HepG2 (cell line): Measurements from ENCODE around the gene LEPROT. TPM values are rescaled to one million over a fixed set of nuclear protein-coding genes. Genes with fewer than 3 reads are reported as not detected.
A peak's percentile ranks its signal among the peaks of the same experiment; 100 is the strongest.

ENCODE experiments used
- ATF1 ChIP-seq: IDR thresholded peaks from 2 replicates; pipeline ENCODE4 v1.6.1; 2016; ENCODE audit warnings: mild to moderate bottlenecking, control low read depth
- CBX1 ChIP-seq: IDR thresholded peaks from one replicate; pipeline ENCODE4 v1.6.1; 2016; ENCODE audit warnings: antibody characterized with exemption, low read depth
- CENPX ChIP-seq: sonication (generic); formaldehyde crosslinking; IDR thresholded peaks from 2 replicates; pipeline ENCODE4 v1.9.0; 2021; ENCODE audit warnings: mild to moderate bottlenecking, missing genetic modification reagents, moderate library complexity
- E2F1 ChIP-seq: sonication (generic); formaldehyde crosslinking; IDR thresholded peaks from 2 replicates; pipeline ENCODE4 v1.5.0; 2020; ENCODE audit warnings: missing genetic modification reagents
- E2F2 ChIP-seq: sonication (generic); formaldehyde crosslinking; IDR thresholded peaks from 2 replicates; pipeline ENCODE4 v1.4.0; 2020; ENCODE audit warnings: missing genetic modification reagents, borderline replicate concordance
- FOSL2 ChIP-seq: sonication (generic); formaldehyde crosslinking; IDR thresholded peaks from 2 replicates; pipeline ENCODE4 v1.4.0; 2020; ENCODE audit warnings: missing genetic modification reagents
- GABPB1 ChIP-seq: IDR thresholded peaks from 2 replicates; pipeline ENCODE4 v1.6.1; 2016; ENCODE audit warnings: mild to moderate bottlenecking, missing genetic modification reagents, moderate library complexity, missing compliant biosample characterization
- HNRNPUL1 ChIP-seq: fragments of 200-400 bp; formaldehyde crosslinking; IDR thresholded peaks from 2 replicates; pipeline ENCODE4 v1.6.1; 2017; ENCODE audit warnings: low read depth, mild to moderate bottlenecking, low read length, moderate library complexity
- HOXA7 ChIP-seq: sonication (generic); formaldehyde crosslinking; IDR thresholded peaks from 2 replicates; pipeline ENCODE4 v1.8.1; 2022; ENCODE audit warnings: mild to moderate bottlenecking, missing genetic modification reagents, moderate library complexity
- NFKBIZ ChIP-seq: IDR thresholded peaks from 2 replicates; pipeline ENCODE4 v1.6.1; 2018; ENCODE audit warnings: missing genetic modification reagents, missing compliant biosample characterization
- NR1H2 ChIP-seq: sonication (generic); formaldehyde crosslinking; IDR thresholded peaks from 2 replicates; pipeline ENCODE4 v1.8.1; 2022; ENCODE audit warnings: low read depth, missing genetic modification reagents, borderline replicate concordance
- NR2C2 ChIP-seq: sonication (generic); formaldehyde crosslinking; IDR thresholded peaks from 2 replicates; pipeline ENCODE4 v1.4.0; 2020; ENCODE audit warnings: missing genetic modification reagents, mild to moderate bottlenecking, moderate library complexity, borderline replicate concordance
- PRMT3 ChIP-seq: sonication (generic); formaldehyde crosslinking; IDR thresholded peaks from 2 replicates; pipeline ENCODE4 v1.8.1; 2022; ENCODE audit warnings: low read depth, mild to moderate bottlenecking, moderate library complexity, missing genetic modification reagents, borderline replicate concordance
- RELA ChIP-seq: sonication (generic); formaldehyde crosslinking; IDR thresholded peaks from 2 replicates; pipeline ENCODE4 v1.4.0; 2020; ENCODE audit warnings: missing genetic modification reagents
- RXRA ChIP-seq: sonication (generic); formaldehyde crosslinking; IDR thresholded peaks from 2 replicates; pipeline ENCODE4 v1.5.1; 2020; ENCODE audit warnings: missing genetic modification reagents
- SPEN ChIP-seq: sonication (generic); formaldehyde crosslinking; IDR thresholded peaks from 2 replicates; pipeline ENCODE4 v1.5.1; 2020; ENCODE audit warnings: low read depth, mild to moderate bottlenecking, missing genetic modification reagents
- SRSF9 ChIP-seq: fragments of 200-400 bp; formaldehyde crosslinking; IDR thresholded peaks from 2 replicates; pipeline ENCODE4 v1.6.1; 2018; ENCODE audit warnings: borderline replicate concordance, mild to moderate bottlenecking, low read depth, low read length; ENCODE audit not compliant: insufficient read depth, poor library complexity, severe bottlenecking
- TBX3 ChIP-seq: fragments of 450-650 bp; IDR thresholded peaks from 2 replicates; pipeline ENCODE4 v1.6.1; 2017; ENCODE audit warnings: antibody characterized with exemption, mild to moderate bottlenecking, inconsistent platforms, borderline replicate concordance
- TCF7 ChIP-seq: sonication (generic); IDR thresholded peaks from 2 replicates; pipeline ENCODE4 v1.6.1; 2016; ENCODE audit warnings: antibody characterized with exemption, low read depth
- XRCC5 ChIP-seq: fragments of 200-400 bp; formaldehyde crosslinking; optimal IDR thresholded peaks from 2 replicates; pipeline ENCODE3; 2017; ENCODE audit warnings: mild to moderate bottlenecking, low read length
- ZNF431 ChIP-seq: sonication (generic); formaldehyde crosslinking; IDR thresholded peaks from 2 replicates; pipeline ENCODE4 v1.9.0; 2022; ENCODE audit warnings: missing genetic modification reagents, low read depth, mild to moderate bottlenecking, borderline replicate concordance
- ZNF510 ChIP-seq: sonication (generic); formaldehyde crosslinking; IDR thresholded peaks from 2 replicates; pipeline ENCODE4 v1.4.0; 2020; ENCODE audit warnings: low read depth, mild to moderate bottlenecking, missing genetic modification reagents
- ZNF562 ChIP-seq: sonication (generic); formaldehyde crosslinking; IDR thresholded peaks from 2 replicates; pipeline ENCODE4 v1.8.0; 2022; ENCODE audit warnings: missing genetic modification reagents, borderline replicate concordance
- ZNF768 ChIP-seq: sonication (generic); formaldehyde crosslinking; IDR thresholded peaks from 2 replicates; pipeline ENCODE4 v1.4.0; 2020; ENCODE audit warnings: missing genetic modification reagents
- ZNF781 ChIP-seq: sonication (generic); formaldehyde crosslinking; IDR thresholded peaks from 2 replicates; pipeline ENCODE4 v1.5.1; 2020; ENCODE audit warnings: borderline replicate concordance, mild to moderate bottlenecking, missing genetic modification reagents; ENCODE audit errors: not compliant biosample characterization
- ZSCAN31 ChIP-seq: sonication (generic); formaldehyde crosslinking; IDR thresholded peaks from 2 replicates; pipeline ENCODE4 v1.5.0; 2020; ENCODE audit warnings: low read depth, mild to moderate bottlenecking, missing genetic modification reagents
- polyA plus RNA-seq, 8 experiments: library from polyadenylated mRNA; depleted of rRNA in 3 of 8; stranded (reverse) in 7 of 8; unstranded in 1 of 8; fragments of >200 nt; fragmentation: Illumina TruSeq in 4 of 8; extraction: Trizol in 4 of 8; gene quantifications; 2 replicates each; pipeline versions ENCODE4 v1.2.1 to v1.2.3, GENCODE V29; 2011 to 2016; ENCODE audit warnings: low read depth in 4 of 8, missing spikeins in 1 of 8, mixed read lengths in 1 of 8; ENCODE audit not compliant: insufficient read depth in 1 of 8
- total RNA-seq, 5 experiments: library from RNA; depleted of rRNA; stranded (reverse); fragments of >200 nt; fragmentation: Illumina TruSeq; extraction: Trizol; gene quantifications; 2 replicates each; pipeline ENCODE4 v1.2.3, GENCODE V29; 2016; ENCODE audit warnings: low read depth in 1 of 5
- TF ChIP-seq, protein P1 (sequence below): sonication (generic); formaldehyde crosslinking; IDR thresholded peaks from 2 replicates; pipeline ENCODE4 v1.4.0; 2020; ENCODE audit warnings: missing genetic modification reagents
- TF ChIP-seq, protein P2 (sequence below): sonication (generic); formaldehyde crosslinking; IDR thresholded peaks from 2 replicates; pipeline ENCODE4 v1.8.1; 2023; ENCODE audit warnings: missing genetic modification reagents, mild to moderate bottlenecking, borderline replicate concordance

LEPROT gene
- total and polyA plus RNA-seq, 2 of the 13 experiments (the other 11 are each of a cell fraction or from before 2014, with no cell fraction given) = 36.8 to 51.4 TPM

DNA sequence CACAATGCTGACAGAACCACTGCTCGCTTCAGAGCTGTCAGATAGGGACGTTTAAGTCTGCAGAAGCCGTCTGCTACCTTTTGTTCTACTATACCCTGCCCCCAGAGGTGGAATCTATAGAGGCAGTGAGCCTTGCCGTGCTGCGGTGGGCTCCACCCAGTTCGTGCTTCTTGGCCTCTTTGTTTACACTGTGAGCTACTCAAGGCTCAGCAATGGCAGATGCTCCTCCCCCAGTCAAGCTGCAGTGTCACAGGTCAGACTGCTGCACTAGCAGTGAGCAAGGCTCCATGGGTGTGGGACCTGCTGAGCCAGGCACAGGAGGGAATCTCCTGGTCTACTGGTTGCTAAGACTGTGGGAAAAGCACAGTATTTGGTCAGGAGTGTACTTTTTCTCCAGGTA is 47.1 kb downstream of the LEPROT start (continued):
- no peak for TF ChIP-seq E2F2 (CRISPR knock-in tag)
- no peak for TF ChIP-seq ZSCAN31
- TF ChIP-seq ATF1 (CRISPR knock-in tag) = no peak
- TF ChIP-seq, protein P1, sequence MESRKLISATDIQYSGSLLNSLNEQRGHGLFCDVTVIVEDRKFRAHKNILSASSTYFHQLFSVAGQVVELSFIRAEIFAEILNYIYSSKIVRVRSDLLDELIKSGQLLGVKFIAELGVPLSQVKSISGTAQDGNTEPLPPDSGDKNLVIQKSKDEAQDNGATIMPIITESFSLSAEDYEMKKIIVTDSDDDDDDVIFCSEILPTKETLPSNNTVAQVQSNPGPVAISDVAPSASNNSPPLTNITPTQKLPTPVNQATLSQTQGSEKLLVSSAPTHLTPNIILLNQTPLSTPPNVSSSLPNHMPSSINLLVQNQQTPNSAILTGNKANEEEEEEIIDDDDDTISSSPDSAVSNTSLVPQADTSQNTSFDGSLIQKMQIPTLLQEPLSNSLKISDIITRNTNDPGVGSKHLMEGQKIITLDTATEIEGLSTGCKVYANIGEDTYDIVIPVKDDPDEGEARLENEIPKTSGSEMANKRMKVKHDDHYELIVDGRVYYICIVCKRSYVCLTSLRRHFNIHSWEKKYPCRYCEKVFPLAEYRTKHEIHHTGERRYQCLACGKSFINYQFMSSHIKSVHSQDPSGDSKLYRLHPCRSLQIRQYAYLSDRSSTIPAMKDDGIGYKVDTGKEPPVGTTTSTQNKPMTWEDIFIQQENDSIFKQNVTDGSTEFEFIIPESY (CRISPR knock-in tag) = peak; percentile 17; the same call in 1 of the 2 replicates
- peak; percentile 75 for TF ChIP-seq FOSL2 (CRISPR knock-in tag)
- TF ChIP-seq NR1H2 = no peak
- no peak for TF ChIP-seq SRSF9
- TF ChIP-seq TBX3 = peak; percentile 62; the same call in 1 of the 2 replicates
- TF ChIP-seq XRCC5 = no peak
- no peak for TF ChIP-seq GABPB1
- TF ChIP-seq NR2C2 = peak; percentile 41; the same call in 1 of the 2 replicates
- no peak for TF ChIP-seq ZNF562
- TF ChIP-seq CBX1 = no peak
- TF ChIP-seq ZNF510 (CRISPR knock-in tag) = no peak
- TF ChIP-seq ZNF781 (CRISPR knock-in tag) = no peak
- TF ChIP-seq ZNF768 (CRISPR knock-in tag) = no peak
- TF ChIP-seq, protein P2, sequence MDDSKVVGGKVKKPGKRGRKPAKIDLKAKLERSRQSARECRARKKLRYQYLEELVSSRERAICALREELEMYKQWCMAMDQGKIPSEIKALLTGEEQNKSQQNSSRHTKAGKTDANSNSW (CRISPR knock-in tag) = no peak
- TF ChIP-seq ZNF431 (CRISPR knock-in tag) = peak; percentile 92; the same call in 1 of the 2 replicates
- no peak for TF ChIP-seq NFKBIZ (CRISPR knock-in tag)
- peak; percentile 33; the same call in 1 of the 2 replicates for TF ChIP-seq SPEN
- TF ChIP-seq RELA (CRISPR knock-in tag) = no peak
- peak; percentile 63 for TF ChIP-seq TCF7
- no peak for TF ChIP-seq HOXA7 (CRISPR knock-in tag)
- no peak for TF ChIP-seq HNRNPUL1
- peak; percentile 81 for TF ChIP-seq RXRA (CRISPR knock-in tag)
- 0 out of 2 replicates have a peak, but pooled peaks have one; percentile 71 for TF ChIP-seq PRMT3 (CRISPR knock-in tag)
- TF ChIP-seq E2F1 (CRISPR knock-in tag) = no peak
- no peak for TF ChIP-seq CENPX (CRISPR knock-in tag)
